K562 (cell line): Measurements from ENCODE around the gene AJAP1. TPM values are rescaled to one million over a fixed set of nuclear protein-coding genes. Genes with fewer than 3 reads are reported as not detected.

Experiments
- ATAC-seq: fragments of 200-7000 bp; cut with Tn5 transposase; 3 replicates; pipeline ENCODE4 v1.9.1; 2020; ENCODE audit warnings: moderate library complexity
- BruUV-seq: library from RNA; stranded (reverse); fragments of 400-500 nt; replicated peaks from 2 replicates; lab custom pipeline; 2021; lab: Mats Ljungman, UMichigan
- CTCF ChIA-PET: fragments of 300-600 bp; formaldehyde crosslinking; extraction: SDS; loops from one replicate; lab custom pipeline; 2021; ENCODE audit warnings: low intra/inter-chr PET ratio; lab: Yijun Ruan, JAX
- POLR2A ChIA-PET: fragments of 300-600, 350-650 bp; sonication (Branson Sonifier 250); formaldehyde crosslinking; extraction: SDS; loops from one replicate; lab custom pipeline; 2021; ENCODE audit warnings: antibody characterized with exemption, inconsistent platforms; lab: Yijun Ruan, JAX
- DNase-seq, 4 experiments: peaks; one replicate each; pipeline versions ENCODE4 v3.0.0 to v3.0.0-alpha.2; 2011 to 2018; ENCODE audit warnings: low spot score in 3 of 4, mixed read lengths in 3 of 4; ENCODE audit errors: extremely low read depth in 1 of 4
- FAIRE-seq: peaks from 2 replicates; lab custom pipeline; 2011; peaks lifted over from hg19 to GRCh38; lab: Jason Lieb, UNC
- H2AFZ ChIP-seq: 2 replicates; pipeline ENCODE4 v1.6.0; 2011; ENCODE audit warnings: low read depth, low read length, control low read depth, inconsistent platforms
- H3K27ac ChIP-seq: fragments of 200-600 bp; 3 replicates; pipeline ENCODE4 v1.8.0; 2011; ENCODE audit warnings: low read depth, mild to moderate bottlenecking, control low read depth, inconsistent platforms, low read length, moderate library complexity, mixed read lengths; ENCODE audit errors: extremely low read depth
- H3K27me3 ChIP-seq, 2 experiments: fragments of 300-600 bp in 1 of 2; 2 replicates in 1 of 2; 3 replicates in 1 of 2; pipeline versions ENCODE4 v1.6.0 to v1.8.0; 2011; ENCODE audit warnings: inconsistent platforms in 2 of 2, low read length in 2 of 2, mild to moderate bottlenecking in 1 of 2, mixed read lengths in 1 of 2, moderate library complexity in 1 of 2; ENCODE audit not compliant: control insufficient read depth in 2 of 2, insufficient read depth in 2 of 2
- H3K36me3 ChIP-seq: fragments of 300-600 bp; 3 replicates; pipeline ENCODE4 v1.8.0; 2011; ENCODE audit warnings: mild to moderate bottlenecking, low read length, inconsistent platforms; ENCODE audit not compliant: control insufficient read depth, insufficient read depth
- H3K4me1 ChIP-seq, 2 experiments: fragments of 200-600 bp in 1 of 2; replicated peaks in 1 of 2; 2 replicates in 1 of 2; 3 replicates in 1 of 2; pipeline versions ENCODE4 v1.5.1 to v1.8.0; 2011; ENCODE audit warnings: inconsistent platforms in 2 of 2, low read length in 2 of 2, mild to moderate bottlenecking in 1 of 2, mixed read lengths in 1 of 2, moderate library complexity in 1 of 2; ENCODE audit not compliant: control insufficient read depth in 2 of 2, insufficient read depth in 2 of 2
- H3K4me2 ChIP-seq: 2 replicates; pipeline ENCODE4 v1.6.1; 2011; ENCODE audit warnings: low read length, control low read depth, inconsistent platforms, mixed read lengths; ENCODE audit not compliant: insufficient read depth
- H3K4me3 ChIP-seq: fragments of 200-600 bp; sonication (generic), shearing (Covaris generic); 2 replicates; pipeline ENCODE4 v1.5.1; 2016; ENCODE audit warnings: control low read depth, inconsistent platforms
- H3K79me2 ChIP-seq: fragments of 200-600 bp; 3 replicates; pipeline ENCODE4 v1.8.0; 2011; ENCODE audit warnings: low read length, inconsistent platforms; ENCODE audit not compliant: control insufficient read depth, insufficient read depth
- H3K9ac ChIP-seq, 2 experiments: 2 replicates each; pipeline versions ENCODE4 v1.6.0 to v1.6.1; 2011; ENCODE audit warnings: low read depth in 2 of 2, low read length in 2 of 2, control low read depth in 1 of 2, inconsistent platforms in 1 of 2, mild to moderate bottlenecking in 1 of 2, mixed read lengths in 1 of 2; ENCODE audit not compliant: insufficient read depth in 1 of 2
- H3K9me1 ChIP-seq: one replicate; pipeline ENCODE4 v1.6.0; 2011; ENCODE audit warnings: inconsistent platforms, mild to moderate bottlenecking, low read length, moderate library complexity; ENCODE audit not compliant: control insufficient read depth, insufficient read depth
- H3K9me3 ChIP-seq: replicated peaks from 2 replicates; pipeline ENCODE4 v1.5.1; 2011; ENCODE audit warnings: low read depth, low read length, inconsistent platforms; ENCODE audit not compliant: control insufficient read depth, insufficient read depth
- H4K20me1 ChIP-seq: replicated peaks from 2 replicates; pipeline ENCODE4 v1.6.1; 2011; ENCODE audit warnings: low read length, inconsistent platforms, mixed read lengths; ENCODE audit not compliant: control insufficient read depth, insufficient read depth
- E4F1 ChIP-seq: fragments of 250-450 bp; sonication (Bioruptor Pico); IDR thresholded peaks from 2 replicates; pipeline ENCODE4 v1.5.0; 2021; ENCODE audit warnings: mild to moderate bottlenecking, borderline replicate concordance
- ELF2 ChIP-seq: fragments of 250-450 bp; sonication (Bioruptor Pico); IDR thresholded peaks from 2 replicates; pipeline ENCODE4 v1.5.0; 2021; ENCODE audit warnings: mild to moderate bottlenecking
- ESRRA ChIP-seq: fragments of 450-650 bp; IDR thresholded peaks from 2 replicates; pipeline ENCODE4 v1.6.1; 2014; ENCODE audit warnings: low read depth, mild to moderate bottlenecking, moderate library complexity, borderline replicate concordance
- NBN ChIP-seq: fragments of 450-650 bp; IDR thresholded peaks from 2 replicates; pipeline ENCODE4 v1.6.1; 2016; ENCODE audit warnings: low read depth, mild to moderate bottlenecking
- ZNF584 ChIP-seq: fragments of 200-800 bp; sonication (Bioruptor generic); IDR thresholded peaks from 2 replicates; pipeline ENCODE4 v1.6.1; 2016; ENCODE audit warnings: low read depth, mild to moderate bottlenecking, missing genetic modification characterization, missing compliant biosample characterization
- ZNF717 ChIP-seq: fragments of 250-450 bp; sonication (Bioruptor Pico); IDR thresholded peaks from 2 replicates; pipeline ENCODE4 v1.5.0; 2021
- WGBS: fragments of 100-300 bp; shearing (Covaris generic); methylation state at CpG from one replicate; pipeline ENCODE4 v1.1.6; 2016; ENCODE audit warnings: low coverage, mixed read lengths; ENCODE audit not compliant: insufficient coverage; ENCODE audit errors: missing lambda C conversion rate; 5-methylcytosine and 5-hydroxymethylcytosine counted together
- in situ Hi-C: fragments of 300-500 bp; cut with MboI; formaldehyde crosslinking; loops from 4 replicates; pipeline ENCODE4 v1.15.0; 2018; ENCODE audit warnings: inconsistent platforms, mixed read lengths
- intact Hi-C: fragments of 100-400 bp; cut with micrococcal nuclease; formaldehyde crosslinking; loops from 2 replicates; pipeline ENCODE4 v1.14.2; 2022
- polyA plus RNA-seq, 8 experiments: library from polyadenylated mRNA; depleted of rRNA in 4 of 8; stranded (reverse) in 5 of 8; unstranded in 3 of 8; fragments of >200 nt; fragmentation: Nextera tagmentation in 2 of 8; fragmentation: Illumina TruSeq in 1 of 8; extraction: Ambion mirVana in 2 of 8; extraction: Trizol in 1 of 8; gene quantifications; 2 replicates each; pipeline versions ENCODE4 v1.2.1 to v1.2.3, GENCODE V29; 2011 to 2014; ENCODE audit warnings: inconsistent platforms in 1 of 8, missing spikeins in 1 of 8
- total RNA-seq, 7 experiments: library from RNA; depleted of rRNA in 6 of 7; stranded (reverse); fragments of >200 nt in 6 of 7; fragmentation: Illumina TruSeq in 2 of 7; extraction: Trizol in 2 of 7; gene quantifications; 2 replicates each; pipeline versions ENCODE4 v1.2.1 to v1.2.3, GENCODE V29; 2011 to 2021; ENCODE audit warnings: low replicate concordance in 1 of 7

The AJAP1 gene
- total and polyA plus RNA-seq, 9 of the 15 experiments (the other 6 are each of a cell fraction or from before 2014, with no cell fraction given), result not detected

- POLR2A ChIA-PET, result no interaction called here
- no peak for FAIRE-seq
Measured at GRCh38 chr1:4653328-4653660, 1.1 kb upstream of the AJAP1 start.

More at GRCh38 chr1:4653328-4653660, 1.1 kb upstream of the AJAP1 start:
- TF ChIP-seq ZNF717 (CRISPR knock-in tag), result no peak
- TF ChIP-seq ZNF584 (CRISPR knock-in tag), result no peak
- TF ChIP-seq NBN, result no peak
- no peak for TF ChIP-seq ESRRA
- TF ChIP-seq ELF2 (CRISPR knock-in tag), result no peak
- no peak for TF ChIP-seq E4F1 (CRISPR knock-in tag)
- CTCF ChIA-PET, result no interaction called here
- Histone ChIP-seq H3K9ac (no peak overlapping the region), H4K20me1 (no peaks in the 10 kb centered on the region; the same call in 1 of the 2 replicates), H3K36me3 (no peaks in the 10 kb centered on the region), H3K9me1 (no peaks in the 10 kb centered on the region), H3K4me2 (no peak overlapping the region), H3K4me3 (no peak overlapping the region), H3K27me3 (peaks cover 0 to 11% of the 10 kb centered on the region in 2 experiments; a peak in 1 of 5 replicates), H2AFZ (no peak overlapping the region), H3K79me2 (no peaks in the 10 kb centered on the region), H3K27ac (no peak overlapping the region), H3K9me3 (no peaks in the 10 kb centered on the region), H3K4me1 (peaks cover 0 to 9% of the 10 kb centered on the region in 2 experiments; a peak in 1 of 5 replicates)
- no peak for DNase-seq
- BruUV-seq, result no TSS peak
- intact Hi-C loops, result no loop called here
- 8% methylated on average over 8 of the region's 9 CpGs for WGBS
- no peak for ATAC-seq
- in situ Hi-C loops, result no loop called here
